Measurements from ENCODE around the gene CHST11. TPM values are rescaled to one million over a fixed set of nuclear protein-coding genes. Genes with fewer than 3 reads are reported as not detected.

The CHST11 gene
- total and polyA plus RNA-seq, 2 of the 4 experiments (the other 2 are of a cell fraction) = 1.4 to 2.7 TPM

- Histone ChIP-seq H4K20me1 (ENCODE audit: insufficient read depth, low read length) (no peaks in the 10 kb centered on the region), H4K8ac (ENCODE audit: low read depth in 2 of 2, low read length in 2 of 2) (no peak overlapping the region), H3K9me1 (ENCODE audit: insufficient read depth, low read length) (no peaks in the 10 kb centered on the region), H2BK15ac (ENCODE audit: low read depth, low read length) (no peak overlapping the region), H3K14ac (replicated peaks; ENCODE audit: low read depth, low read length) (no peak overlapping the region), H3K23ac (ENCODE audit: low read depth, low read length) (no peak overlapping the region), H3K18ac (ENCODE audit: low read depth, low read length) (no peak overlapping the region), H3K4me3 (ENCODE audit: insufficient read depth, low read depth, low read length) (no peak overlapping the region), H2BK120ac (ENCODE audit: low read depth, low read length) (no peak overlapping the region), H2BK5ac (ENCODE audit: low read depth, low read length, poor library complexity, severe bottlenecking) (no peak overlapping the region), H3K4me2 (ENCODE audit: low read depth, low read length) (no peak overlapping the region), H2AK5ac (ENCODE audit: low read depth, low read length) (no peak overlapping the region), H3K27ac (ENCODE audit: insufficient read depth, low read length) (no peak overlapping the region), H4K91ac (ENCODE audit: insufficient read depth, low read depth, low read length) (no peak overlapping the region), H3K36me3 (ENCODE audit: control insufficient read depth, insufficient read depth, low read length) (no peaks in the 10 kb centered on the region), H3K4me1 (ENCODE audit: control insufficient read depth, insufficient read depth, low read length) (no peaks in the 10 kb centered on the region), H3K79me1 (ENCODE audit: low read depth in 1 of 2, low read length in 2 of 2) (no peaks in the 10 kb centered on the region), H3K4ac (ENCODE audit: low read depth, low read length) (no peak overlapping the region), H2AK9ac (replicated peaks; ENCODE audit: low read depth, low read length, poor library complexity) (no peak overlapping the region), H2BK20ac (ENCODE audit: low read depth, low read length) (no peak overlapping the region), H4K5ac (ENCODE audit: low read depth, low read length) (no peak overlapping the region), H3K9ac (ENCODE audit: low read depth, low read length) (no peak overlapping the region), H3K27me3 (ENCODE audit: control insufficient read depth, insufficient read depth, low read length) (peaks cover 4% of the 10 kb centered on the region), H3K56ac (ENCODE audit: extremely low read depth, insufficient read depth, low read length) (no peak overlapping the region), H3K9me3 (ENCODE audit: control insufficient read depth, insufficient read depth, low read length) (no peaks in the 10 kb centered on the region), H2AFZ (replicated peaks; ENCODE audit: low read length, poor library complexity) (no peak overlapping the region)
- dilution Hi-C loops (cut with HindIII; ENCODE audit: low sequenced_read_pairs, unreplicated experiment) = no loop called here
- no peak for DNase-seq
- BruUV-seq (replicated peaks) = no TSS peak
- no peak for ATAC-seq (ENCODE audit: low read depth)
- intact Hi-C loops (cut with micrococcal nuclease) = no loop called here
- ChIA-PET CTCF (no interaction called here), POLR2A (ENCODE audit: unreplicated experiment) (no interaction called here)
- in situ Hi-C loops (cut with MboI; ENCODE audit: low sequenced_read_pairs) = no loop called here
- WGBS, 2 experiments (ENCODE audit: extremely low coverage in 2 of 2, insufficient read length in 1 of 2) = no CpG with 5 or more reads among the region's 5 CpGs
- TF ChIP-seq RFX5 (IDR thresholded peaks at IDR 0.05; ENCODE audit: low read depth, low read length) (no peak), FOS (IDR thresholded peaks at IDR 0.05; ENCODE audit: low read depth, low read length) (no peak), NFE2L2 (IDR thresholded peaks at IDR 0.05; ENCODE audit: low read depth, low read length) (no peak), CHD1 (IDR thresholded peaks at IDR 0.05; ENCODE audit: low read depth, low read length) (no peak), MAZ (IDR thresholded peaks at IDR 0.05; ENCODE audit: borderline replicate concordance, low read depth, low read length) (no peak), MAFK (IDR thresholded peaks at IDR 0.05; ENCODE audit: low read depth, low read length) (no peak), RAD21 (IDR thresholded peaks at IDR 0.05; ENCODE audit: low read length) (no peak), RCOR1 (IDR thresholded peaks at IDR 0.05; ENCODE audit: insufficient replicate concordance, low read length) (no peak), SMC3 (IDR thresholded peaks at IDR 0.05; ENCODE audit: low read depth, low read length) (no peak), CEBPB (IDR thresholded peaks at IDR 0.05; ENCODE audit: low read depth, low read length) (no peak)
- TF ChIP-seq, protein P1, sequence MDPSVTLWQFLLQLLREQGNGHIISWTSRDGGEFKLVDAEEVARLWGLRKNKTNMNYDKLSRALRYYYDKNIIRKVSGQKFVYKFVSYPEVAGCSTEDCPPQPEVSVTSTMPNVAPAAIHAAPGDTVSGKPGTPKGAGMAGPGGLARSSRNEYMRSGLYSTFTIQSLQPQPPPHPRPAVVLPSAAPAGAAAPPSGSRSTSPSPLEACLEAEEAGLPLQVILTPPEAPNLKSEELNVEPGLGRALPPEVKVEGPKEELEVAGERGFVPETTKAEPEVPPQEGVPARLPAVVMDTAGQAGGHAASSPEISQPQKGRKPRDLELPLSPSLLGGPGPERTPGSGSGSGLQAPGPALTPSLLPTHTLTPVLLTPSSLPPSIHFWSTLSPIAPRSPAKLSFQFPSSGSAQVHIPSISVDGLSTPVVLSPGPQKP (IDR thresholded peaks at IDR 0.05; ENCODE audit: borderline replicate concordance, low read depth, low read length) = no peak
These were observed 329.1 kb downstream of the CHST11 start for GRCh38 chr12:104785886-104786285.
